GM12878 (cell line): ENCODE data around the gene MLEC. TPM values are rescaled to one million over a fixed set of nuclear protein-coding genes. Genes with fewer than 3 reads are reported as not detected.

Source experiments
- BHLHE40 ChIP-seq, 2 experiments: fragments of 450-650 bp in 1 of 2; IDR thresholded peaks; 2 replicates each; pipeline ENCODE4 v1.6.1; 2011 to 2017; ENCODE audit warnings: low read depth in 2 of 2, borderline replicate concordance in 1 of 2, improper control_type of control experiment in 1 of 2, low read length in 1 of 2, mild to moderate bottlenecking in 1 of 2
- CEBPB ChIP-seq, 2 experiments: fragments of 150-350 bp in 1 of 2; IDR thresholded peaks; 2 replicates each; pipeline ENCODE4 v1.6.1; 2012 to 2014; ENCODE audit warnings: low read depth in 2 of 2, low read length in 2 of 2, borderline replicate concordance in 1 of 2, inconsistent platforms in 1 of 2
- HDGF ChIP-seq: fragments of 450-650 bp; IDR thresholded peaks from 2 replicates; pipeline ENCODE4 v1.6.1; 2016; ENCODE audit warnings: antibody characterized with exemption
- KLF5 ChIP-seq: fragments of 450-650 bp; IDR thresholded peaks from 2 replicates; pipeline ENCODE4 v1.6.1; 2014; ENCODE audit warnings: mild to moderate bottlenecking; ENCODE audit not compliant: partially characterized antibody
- NFIC ChIP-seq: IDR thresholded peaks from 2 replicates; pipeline ENCODE4 v1.6.1; 2012; ENCODE audit warnings: low read depth, mild to moderate bottlenecking, inconsistent platforms, low read length, moderate library complexity
- NFYA ChIP-seq: IDR thresholded peaks from 2 replicates; pipeline ENCODE4 v1.6.1; 2011; ENCODE audit warnings: low read depth, mild to moderate bottlenecking, low read length, improper control_type of control experiment, borderline replicate concordance
- SMAD1 ChIP-seq: fragments of 450-650 bp; IDR thresholded peaks from 2 replicates; pipeline ENCODE4 v1.6.1; 2018; ENCODE audit warnings: mild to moderate bottlenecking, low read depth; ENCODE audit not compliant: partially characterized antibody
- SP1 ChIP-seq: IDR thresholded peaks from one replicate; pipeline ENCODE4 v1.6.1; 2011; ENCODE audit warnings: low read depth, low read length
- STAT3 ChIP-seq: IDR thresholded peaks from 2 replicates; pipeline ENCODE4 v1.6.1; 2011; ENCODE audit warnings: low read depth, low read length, improper control_type of control experiment
- SUPT20H ChIP-seq: IDR thresholded peaks from 2 replicates; pipeline ENCODE4 v1.6.1; 2011; ENCODE audit warnings: low read depth, mild to moderate bottlenecking, low read length, moderate library complexity, borderline replicate concordance; ENCODE audit not compliant: control insufficient read depth
- WRNIP1 ChIP-seq: IDR thresholded peaks from 2 replicates; pipeline ENCODE4 v1.6.1; 2011; ENCODE audit warnings: low read depth, low read length, improper control_type of control experiment, borderline replicate concordance
- YBX1 ChIP-seq: fragments of 450-650 bp; IDR thresholded peaks from 2 replicates; pipeline ENCODE4 v1.6.1; 2016; ENCODE audit warnings: antibody characterized with exemption
- polyA plus RNA-seq, 11 experiments: library from polyadenylated mRNA; depleted of rRNA in 4 of 11; unstranded in 6 of 11; stranded (reverse) in 5 of 11; fragments of >200 nt; fragmentation: Nextera tagmentation in 4 of 11; fragmentation: Illumina TruSeq in 1 of 11; extraction: Ambion mirVana in 4 of 11; extraction: Trizol in 1 of 11; gene quantifications; 1 replicate in 1 of 11; 2 replicates in 10 of 11; pipeline versions ENCODE4 v1.2.1 to v1.2.3, GENCODE V29; 2011 to 2016; ENCODE audit warnings: inconsistent platforms in 2 of 11, missing spikeins in 2 of 11, low read depth in 1 of 11
- total RNA-seq, 4 experiments: library from RNA; depleted of rRNA in 3 of 4; stranded (reverse); fragments of >200 nt in 3 of 4; fragmentation: Illumina TruSeq in 1 of 4; extraction: Trizol in 1 of 4; gene quantifications; 2 replicates each; pipeline versions ENCODE4 v1.2.1 to v1.2.3, GENCODE V29; 2013 to 2021
- TF ChIP-seq, protein P1 (sequence below): fragments of 450-650 bp; IDR thresholded peaks from 2 replicates; pipeline ENCODE4 v1.6.1; 2017; ENCODE audit warnings: antibody characterized with exemption, mild to moderate bottlenecking, moderate library complexity
- TF ChIP-seq, protein P2 (sequence below): fragments of 450-650 bp; formaldehyde crosslinking; IDR thresholded peaks from 2 replicates; pipeline ENCODE4 v1.4.0; 2022; ENCODE audit warnings: mild to moderate bottlenecking, moderate library complexity
- TF ChIP-seq, protein P3 (sequence below): IDR thresholded peaks from 2 replicates; pipeline ENCODE4 v1.6.1; 2011; ENCODE audit warnings: borderline replicate concordance, low read depth, mild to moderate bottlenecking, moderate library complexity, low read length; ENCODE audit not compliant: insufficient read depth, poor library complexity, severe bottlenecking
- TF ChIP-seq, protein P4 (sequence below): fragments of 450-650 bp; IDR thresholded peaks from 2 replicates; pipeline ENCODE4 v1.6.1; 2017; ENCODE audit warnings: low read depth, mild to moderate bottlenecking, moderate library complexity

MLEC gene
- total and polyA plus RNA-seq, 10 of the 15 experiments (the other 5 are each of a cell fraction or from before 2014, with no cell fraction given), result 26.7 to 172 (median 103) TPM

DNA sequence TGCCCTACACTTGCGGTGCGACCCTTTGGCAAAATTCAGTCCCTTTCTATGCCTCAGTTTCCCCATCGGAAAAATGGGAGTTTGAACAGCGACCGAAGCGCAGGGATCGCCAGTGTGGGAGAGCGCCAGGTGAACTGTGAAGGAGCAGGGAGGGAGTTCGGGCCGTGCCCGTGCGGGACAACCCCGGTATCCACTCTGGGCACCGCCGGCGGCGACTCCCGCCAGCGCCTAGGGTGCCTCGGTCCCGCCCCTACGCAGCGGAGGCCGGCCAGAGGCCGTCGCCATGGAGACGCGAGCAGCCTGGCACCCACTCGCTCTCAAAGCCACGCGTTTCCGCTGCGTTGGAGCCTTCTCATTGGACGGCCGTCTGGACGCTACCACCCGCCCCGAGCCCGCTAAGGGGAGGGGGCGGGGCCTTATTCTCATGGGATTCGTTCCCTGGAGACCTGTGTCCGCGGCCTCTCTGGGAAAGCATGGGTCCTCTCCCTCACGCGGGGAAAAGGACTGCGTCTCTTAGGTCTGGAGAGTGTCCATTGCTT is 729 bp upstream of the MLEC start (continued):
- no peak for TF ChIP-seq CEBPB (IDR thresholded peaks at IDR 0.05; ENCODE audit: borderline replicate concordance in 1 of 2, low read depth in 2 of 2, low read length in 2 of 2)
- TF ChIP-seq YBX1, result peak; percentile 100
- TF ChIP-seq KLF5, result peak; percentile 97
- TF ChIP-seq, protein P1, sequence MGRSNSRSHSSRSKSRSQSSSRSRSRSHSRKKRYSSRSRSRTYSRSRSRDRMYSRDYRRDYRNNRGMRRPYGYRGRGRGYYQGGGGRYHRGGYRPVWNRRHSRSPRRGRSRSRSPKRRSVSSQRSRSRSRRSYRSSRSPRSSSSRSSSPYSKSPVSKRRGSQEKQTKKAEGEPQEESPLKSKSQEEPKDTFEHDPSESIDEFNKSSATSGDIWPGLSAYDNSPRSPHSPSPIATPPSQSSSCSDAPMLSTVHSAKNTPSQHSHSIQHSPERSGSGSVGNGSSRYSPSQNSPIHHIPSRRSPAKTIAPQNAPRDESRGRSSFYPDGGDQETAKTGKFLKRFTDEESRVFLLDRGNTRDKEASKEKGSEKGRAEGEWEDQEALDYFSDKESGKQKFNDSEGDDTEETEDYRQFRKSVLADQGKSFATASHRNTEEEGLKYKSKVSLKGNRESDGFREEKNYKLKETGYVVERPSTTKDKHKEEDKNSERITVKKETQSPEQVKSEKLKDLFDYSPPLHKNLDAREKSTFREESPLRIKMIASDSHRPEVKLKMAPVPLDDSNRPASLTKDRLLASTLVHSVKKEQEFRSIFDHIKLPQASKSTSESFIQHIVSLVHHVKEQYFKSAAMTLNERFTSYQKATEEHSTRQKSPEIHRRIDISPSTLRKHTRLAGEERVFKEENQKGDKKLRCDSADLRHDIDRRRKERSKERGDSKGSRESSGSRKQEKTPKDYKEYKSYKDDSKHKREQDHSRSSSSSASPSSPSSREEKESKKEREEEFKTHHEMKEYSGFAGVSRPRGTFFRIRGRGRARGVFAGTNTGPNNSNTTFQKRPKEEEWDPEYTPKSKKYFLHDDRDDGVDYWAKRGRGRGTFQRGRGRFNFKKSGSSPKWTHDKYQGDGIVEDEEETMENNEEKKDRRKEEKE, result peak; percentile 79
- TF ChIP-seq BHLHE40 (IDR thresholded peaks at IDR 0.05; ENCODE audit: borderline replicate concordance in 1 of 2, low read depth in 2 of 2, low read length in 1 of 2), result peak; percentile 78 to 79
- TF ChIP-seq, protein P2, sequence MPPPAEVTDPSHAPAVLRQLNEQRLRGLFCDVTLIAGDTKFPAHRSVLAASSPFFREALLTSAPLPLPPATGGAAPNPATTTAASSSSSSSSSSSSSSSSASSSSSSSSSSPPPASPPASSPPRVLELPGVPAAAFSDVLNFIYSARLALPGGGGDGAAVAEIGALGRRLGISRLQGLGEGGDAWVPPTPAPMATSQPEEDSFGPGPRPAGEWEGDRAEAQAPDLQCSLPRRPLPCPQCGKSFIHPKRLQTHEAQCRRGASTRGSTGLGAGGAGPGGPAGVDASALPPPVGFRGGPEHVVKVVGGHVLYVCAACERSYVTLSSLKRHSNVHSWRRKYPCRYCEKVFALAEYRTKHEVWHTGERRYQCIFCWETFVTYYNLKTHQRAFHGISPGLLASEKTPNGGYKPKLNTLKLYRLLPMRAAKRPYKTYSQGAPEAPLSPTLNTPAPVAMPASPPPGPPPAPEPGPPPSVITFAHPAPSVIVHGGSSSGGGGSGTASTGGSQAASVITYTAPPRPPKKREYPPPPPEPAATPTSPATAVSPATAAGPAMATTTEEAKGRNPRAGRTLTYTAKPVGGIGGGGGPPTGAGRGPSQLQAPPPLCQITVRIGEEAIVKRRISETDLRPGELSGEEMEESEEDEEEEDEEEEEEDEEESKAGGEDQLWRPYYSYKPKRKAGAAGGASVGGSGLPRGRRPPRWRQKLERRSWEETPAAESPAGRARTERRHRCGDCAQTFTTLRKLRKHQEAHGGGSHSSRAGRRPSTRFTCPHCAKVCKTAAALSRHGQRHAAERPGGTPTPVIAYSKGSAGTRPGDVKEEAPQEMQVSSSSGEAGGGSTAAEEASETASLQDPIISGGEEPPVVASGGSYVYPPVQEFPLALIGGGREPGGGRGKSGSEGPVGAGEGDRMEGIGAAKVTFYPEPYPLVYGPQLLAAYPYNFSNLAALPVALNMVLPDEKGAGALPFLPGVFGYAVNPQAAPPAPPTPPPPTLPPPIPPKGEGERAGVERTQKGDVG (CRISPR knock-in tag), result no peak
- TF ChIP-seq NFIC, result no peak
- TF ChIP-seq, protein P3, sequence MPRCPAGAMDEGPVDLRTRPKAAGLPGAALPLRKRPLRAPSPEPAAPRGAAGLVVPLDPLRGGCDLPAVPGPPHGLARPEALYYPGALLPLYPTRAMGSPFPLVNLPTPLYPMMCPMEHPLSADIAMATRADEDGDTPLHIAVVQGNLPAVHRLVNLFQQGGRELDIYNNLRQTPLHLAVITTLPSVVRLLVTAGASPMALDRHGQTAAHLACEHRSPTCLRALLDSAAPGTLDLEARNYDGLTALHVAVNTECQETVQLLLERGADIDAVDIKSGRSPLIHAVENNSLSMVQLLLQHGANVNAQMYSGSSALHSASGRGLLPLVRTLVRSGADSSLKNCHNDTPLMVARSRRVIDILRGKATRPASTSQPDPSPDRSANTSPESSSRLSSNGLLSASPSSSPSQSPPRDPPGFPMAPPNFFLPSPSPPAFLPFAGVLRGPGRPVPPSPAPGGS, result peak; percentile 93
- no peak for TF ChIP-seq WRNIP1
- TF ChIP-seq HDGF, result peak; percentile 52; the same call in 1 of the 2 replicates
- TF ChIP-seq, protein P4, sequence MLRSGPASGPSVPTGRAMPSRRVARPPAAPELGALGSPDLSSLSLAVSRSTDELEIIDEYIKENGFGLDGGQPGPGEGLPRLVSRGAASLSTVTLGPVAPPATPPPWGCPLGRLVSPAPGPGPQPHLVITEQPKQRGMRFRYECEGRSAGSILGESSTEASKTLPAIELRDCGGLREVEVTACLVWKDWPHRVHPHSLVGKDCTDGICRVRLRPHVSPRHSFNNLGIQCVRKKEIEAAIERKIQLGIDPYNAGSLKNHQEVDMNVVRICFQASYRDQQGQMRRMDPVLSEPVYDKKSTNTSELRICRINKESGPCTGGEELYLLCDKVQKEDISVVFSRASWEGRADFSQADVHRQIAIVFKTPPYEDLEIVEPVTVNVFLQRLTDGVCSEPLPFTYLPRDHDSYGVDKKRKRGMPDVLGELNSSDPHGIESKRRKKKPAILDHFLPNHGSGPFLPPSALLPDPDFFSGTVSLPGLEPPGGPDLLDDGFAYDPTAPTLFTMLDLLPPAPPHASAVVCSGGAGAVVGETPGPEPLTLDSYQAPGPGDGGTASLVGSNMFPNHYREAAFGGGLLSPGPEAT, result peak; percentile 91
- TF ChIP-seq STAT3, result no peak
- no peak for TF ChIP-seq SMAD1
- TF ChIP-seq NFYA, result no peak
- TF ChIP-seq SUPT20H, result no peak
- peak; percentile 72 for TF ChIP-seq SP1
